SU-DHL-6 (cell line): ENCODE measurements around the gene CACNA2D1.

Source experiments
- H2AFZ ChIP-seq: fragments of 200-600 bp; sonication (generic); 2 replicates; pipeline ENCODE4 v1.6.1; 2014; ENCODE audit warnings: low read depth, mild to moderate bottlenecking, moderate library complexity, mixed read lengths, antibody characterized with exemption, low read length; ENCODE audit not compliant: severe bottlenecking
- H3F3A ChIP-seq: fragments of 200-600 bp; shearing (Covaris generic); 2 replicates; pipeline ENCODE4 v1.6.0; 2016; ENCODE audit warnings: antibody characterized with exemption, mild to moderate bottlenecking; ENCODE audit not compliant: insufficient read depth
- H3K27ac ChIP-seq: fragments of 200-600 bp; sonication (generic); 2 replicates; pipeline ENCODE4 v1.5.1; 2016; ENCODE audit warnings: low read depth, mild to moderate bottlenecking, low read length, moderate library complexity, mixed read lengths
- H3K27me3 ChIP-seq: fragments of 200-600 bp; sonication (generic), shearing (Covaris generic); 2 replicates; pipeline ENCODE4 v1.6.0; 2014; ENCODE audit warnings: mild to moderate bottlenecking, low read length
- H3K36me3 ChIP-seq: fragments of 200-600 bp; sonication (generic); 2 replicates; pipeline ENCODE4 v1.6.1; 2014; ENCODE audit warnings: mild to moderate bottlenecking, low read length, mixed read lengths
- H3K4me2 ChIP-seq: fragments of 300-600, 200-600 bp; shearing (Covaris generic), sonication (generic); 2 replicates; pipeline ENCODE4 v1.6.0; 2014; ENCODE audit warnings: low read length, low read depth, mild to moderate bottlenecking; ENCODE audit not compliant: poor library complexity, severe bottlenecking
- H3K4me3 ChIP-seq: fragments of 200-600 bp; sonication (generic); 2 replicates; pipeline ENCODE4 v1.5.1; 2014; ENCODE audit warnings: antibody characterized with exemption, low read length, mild to moderate bottlenecking, mixed read lengths; ENCODE audit not compliant: insufficient read depth, poor library complexity, severe bottlenecking
- H3K79me2 ChIP-seq: fragments of 200-600 bp; sonication (generic); 2 replicates; pipeline ENCODE4 v1.6.1; 2014; ENCODE audit warnings: mild to moderate bottlenecking, low read length, moderate library complexity; ENCODE audit not compliant: insufficient read depth
- H3K9ac ChIP-seq: fragments of 200-600 bp; sonication (generic); 2 replicates; pipeline ENCODE4 v1.7.0; 2014; ENCODE audit warnings: mild to moderate bottlenecking, low read length
- H3K9me2 ChIP-seq: fragments of 200-600 bp; sonication (generic); replicated peaks from 2 replicates; pipeline ENCODE4 v1.6.1; 2014; ENCODE audit warnings: low read length; ENCODE audit not compliant: insufficient read depth
- H3K9me3 ChIP-seq: fragments of 200-600 bp; sonication (generic); 2 replicates; pipeline ENCODE4 v1.6.1; 2014; ENCODE audit warnings: low read length, mixed read lengths; ENCODE audit not compliant: insufficient read depth
- H4K20me1 ChIP-seq: fragments of 200-600 bp; sonication (generic); 2 replicates; pipeline ENCODE4 v1.6.1; 2014; ENCODE audit warnings: low read depth, mild to moderate bottlenecking, antibody characterized with exemption, low read length, moderate library complexity, mixed read lengths
- CTCF ChIP-seq: fragments of 200-600 bp; sonication (generic); IDR thresholded peaks from one replicate; pipeline ENCODE4 v1.5.1; 2017; ENCODE audit warnings: antibody characterized with exemption, mild to moderate bottlenecking, low read length, moderate library complexity; ENCODE audit not compliant: insufficient read depth, poor library complexity, severe bottlenecking
- EZH2phosphoT487 ChIP-seq: fragments of 200-600 bp; sonication (generic), shearing (Covaris generic); conservative IDR thresholded peaks from 2 replicates; pipeline ENCODE4 v1.6.1; 2018; ENCODE audit warnings: mild to moderate bottlenecking, antibody characterized with exemption, low read length, moderate library complexity, mixed read lengths

CACNA2D1 gene

GRCh38 chr7:82021713-82022112 is 421.9 kb downstream of the CACNA2D1 start:
- Histone ChIP-seq H3K79me2 (no peaks in the 10 kb centered on the region), H3K4me3 (no peak overlapping the region), H3K9ac (no peak overlapping the region), H3K36me3 (no peaks in the 10 kb centered on the region), H4K20me1 (no peaks in the 10 kb centered on the region), H3K4me2 (no peak overlapping the region), H3K27ac (no peak overlapping the region), H3K9me2 (no peaks in the 10 kb centered on the region), H3F3A (no peaks in the 10 kb centered on the region), H3K27me3 (no peaks in the 10 kb centered on the region), H3K9me3 (no peaks in the 10 kb centered on the region), H2AFZ (no peak overlapping the region)
- TF ChIP-seq CTCF, result no peak
- no peak for TF ChIP-seq EZH2phosphoT487

- H3K36me3 ChIP-seq, result no peaks in the 10 kb centered on the region
- H3F3A ChIP-seq, result no peaks in the 10 kb centered on the region
- H3K9me3 ChIP-seq, result no peaks in the 10 kb centered on the region
- H3K27ac ChIP-seq, result no peak overlapping the region
- no peak overlapping the region for H2AFZ ChIP-seq
- no peaks in the 10 kb centered on the region for H3K9me2 ChIP-seq
- H3K27me3 ChIP-seq, result no peaks in the 10 kb centered on the region
- H3K79me2 ChIP-seq, result no peaks in the 10 kb centered on the region
- TF ChIP-seq EZH2phosphoT487, result no peak
- no peak for TF ChIP-seq CTCF
- H4K20me1 ChIP-seq, result no peaks in the 10 kb centered on the region
- no peak overlapping the region for H3K4me3 ChIP-seq
- no peak overlapping the region for H3K9ac ChIP-seq
- H3K4me2 ChIP-seq, result no peak overlapping the region
These were observed 422.5 kb downstream of the CACNA2D1 start for GRCh38 chr7:82021036-82021435.

GRCh38 chr7:82019551-82020475 is 423.8 kb downstream of the CACNA2D1 start:
- Histone ChIP-seq H4K20me1 (no peaks in the 10 kb centered on the region), H3K4me3 (no peak overlapping the region), H3K4me2 (no peak overlapping the region), H3K79me2 (no peaks in the 10 kb centered on the region), H3F3A (no peaks in the 10 kb centered on the region), H3K9me2 (no peaks in the 10 kb centered on the region), H3K36me3 (no peaks in the 10 kb centered on the region), H3K27ac (no peak overlapping the region), H2AFZ (no peak overlapping the region), H3K9me3 (no peaks in the 10 kb centered on the region), H3K9ac (no peak overlapping the region), H3K27me3 (no peaks in the 10 kb centered on the region)
- TF ChIP-seq EZH2phosphoT487, result no peak

GRCh38 chr7:82018226-82018625 is 425.4 kb downstream of the CACNA2D1 start:
- H3K9me2 ChIP-seq, result no peaks in the 10 kb centered on the region
- H3K9me3 ChIP-seq, result no peaks in the 10 kb centered on the region
- H2AFZ ChIP-seq, result no peak overlapping the region
- H3F3A ChIP-seq, result no peaks in the 10 kb centered on the region
- H3K36me3 ChIP-seq, result no peaks in the 10 kb centered on the region
- TF ChIP-seq CTCF (no peak), EZH2phosphoT487 (no peak)
- H3K9ac ChIP-seq, result no peak overlapping the region
- H3K27me3 ChIP-seq, result no peaks in the 10 kb centered on the region
- no peaks in the 10 kb centered on the region for H3K79me2 ChIP-seq
- H4K20me1 ChIP-seq, result no peaks in the 10 kb centered on the region
- no peak overlapping the region for H3K4me2 ChIP-seq
- no peak overlapping the region for H3K27ac ChIP-seq
- H3K4me3 ChIP-seq, result no peak overlapping the region
